ENCODE results near the gene UBA1.

The UBA1 gene

DNA sequence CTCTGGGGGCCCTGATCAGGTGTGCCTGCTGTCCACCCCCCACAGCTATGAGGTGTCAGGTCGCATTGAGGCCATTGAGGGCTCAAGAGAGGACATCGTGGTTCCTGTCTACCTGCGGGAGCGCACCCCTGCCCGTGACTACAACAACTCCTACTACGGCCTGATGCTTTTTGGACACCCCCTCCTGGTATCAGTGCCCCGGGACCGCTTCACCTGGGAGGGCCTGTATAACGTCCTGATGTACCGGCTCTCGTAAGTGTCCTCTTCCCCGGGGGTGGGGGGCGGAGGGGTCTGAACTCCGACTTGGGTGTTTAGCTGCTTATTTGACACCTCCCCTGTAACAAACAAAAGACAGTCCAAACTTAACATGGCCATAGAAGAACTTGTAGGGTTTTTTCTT, 49.7 kb downstream of the UBA1 start:
- no peak overlapping the region for H2BK120ac ChIP-seq (ENCODE audit: low read depth, low read length)
- no peak overlapping the region for H3K9ac ChIP-seq (ENCODE audit: low read length)
- H3K4ac ChIP-seq (ENCODE audit: low read depth, low read length), result no peak overlapping the region
- H3K27ac ChIP-seq (ENCODE audit: low read depth, low read length), result no peak overlapping the region
- no peak overlapping the region for H3K56ac ChIP-seq (ENCODE audit: low read length)
- H4K8ac ChIP-seq (ENCODE audit: low read depth, low read length), result no peak overlapping the region
- no peak overlapping the region for H3K4me3 ChIP-seq (ENCODE audit: low read length)
- H4K5ac ChIP-seq (ENCODE audit: low read length), result no peak overlapping the region
- H3K23ac ChIP-seq (ENCODE audit: low read length), result no peak overlapping the region
- H2BK15ac ChIP-seq (replicated peaks; ENCODE audit: low read depth), result no peak overlapping the region
- H3K18ac ChIP-seq (ENCODE audit: low read length), result no peak overlapping the region
- no peak overlapping the region for H3K4me2 ChIP-seq (ENCODE audit: low read length)
- H3K79me1 ChIP-seq (ENCODE audit: low read length), result peaks cover 2% of the 10 kb centered on the region
- whole genome bisulfite sequencing (ENCODE audit: extremely low coverage, insufficient coverage, low lambda C conversion rate), result no CpG with 5 or more reads among the region's 14 CpGs
- no peaks in the 10 kb centered on the region for H3K4me1 ChIP-seq (ENCODE audit: control insufficient read depth, low read depth, low read length)
- no peaks in the 10 kb centered on the region for H3K79me2 ChIP-seq (ENCODE audit: control insufficient read depth, insufficient read depth, low read length)
- no peak overlapping the region for H2BK5ac ChIP-seq (ENCODE audit: low read length)
- peaks cover 1% of the 10 kb centered on the region for H3K36me3 ChIP-seq (ENCODE audit: control insufficient read depth, insufficient read depth, low read length)
- no peak for DNase-seq
- H2AK5ac ChIP-seq (ENCODE audit: low read length), result no peak overlapping the region
- H3K27me3 ChIP-seq (ENCODE audit: insufficient read depth, low read length, poor library complexity), result no peaks in the 10 kb centered on the region

DNA sequence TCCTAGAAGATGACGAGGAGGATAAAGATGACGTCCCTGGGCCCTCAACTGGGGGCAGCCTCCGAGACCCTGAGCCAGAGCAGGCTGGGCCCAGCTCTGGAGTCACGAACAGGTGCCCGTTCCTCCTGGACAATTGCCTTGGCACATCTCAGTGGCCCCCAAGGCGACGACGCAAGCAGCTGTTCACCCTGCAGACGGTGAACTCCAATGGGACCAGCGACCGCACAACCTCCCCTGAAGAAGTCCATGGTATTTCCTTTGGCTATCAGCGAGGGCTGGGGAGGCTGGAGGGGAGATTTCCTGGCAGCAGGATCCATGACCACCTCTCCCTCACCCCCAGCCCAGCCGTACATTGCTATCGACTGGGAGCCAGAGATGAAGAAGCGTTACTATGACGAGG, 51.0 kb downstream of the UBA1 start:
- Histone ChIP-seq H3K18ac (ENCODE audit: low read length) (no peak overlapping the region), H2BK5ac (ENCODE audit: low read length) (no peak overlapping the region), H3K79me2 (ENCODE audit: control insufficient read depth, insufficient read depth, low read length) (no peaks in the 10 kb centered on the region), H3K9ac (ENCODE audit: low read length) (no peak overlapping the region), H3K27ac (ENCODE audit: low read depth, low read length) (no peak overlapping the region), H2AK5ac (ENCODE audit: low read length) (no peak overlapping the region), H3K4me1 (ENCODE audit: control insufficient read depth, low read depth, low read length) (no peaks in the 10 kb centered on the region), H3K4ac (ENCODE audit: low read depth, low read length) (no peak overlapping the region), H2BK15ac (replicated peaks; ENCODE audit: low read depth) (no peak overlapping the region), H4K5ac (ENCODE audit: low read length) (no peak overlapping the region), H3K4me3 (ENCODE audit: low read length) (no peak overlapping the region), H3K79me1 (ENCODE audit: low read length) (no peaks in the 10 kb centered on the region), H2BK120ac (ENCODE audit: low read depth, low read length) (no peak overlapping the region), H4K8ac (ENCODE audit: low read depth, low read length) (no peak overlapping the region), H3K56ac (ENCODE audit: low read length) (no peak overlapping the region), H3K27me3 (ENCODE audit: insufficient read depth, low read length, poor library complexity) (no peaks in the 10 kb centered on the region), H3K36me3 (ENCODE audit: control insufficient read depth, insufficient read depth, low read length) (peaks cover 1% of the 10 kb centered on the region), H3K23ac (ENCODE audit: low read length) (no peak overlapping the region), H3K4me2 (ENCODE audit: low read length) (no peak overlapping the region)
- DNase-seq, result no peak
- no CpG with 5 or more reads among the region's 16 CpGs for WGBS (ENCODE audit: extremely low coverage, insufficient coverage, low lambda C conversion rate)

DNA sequence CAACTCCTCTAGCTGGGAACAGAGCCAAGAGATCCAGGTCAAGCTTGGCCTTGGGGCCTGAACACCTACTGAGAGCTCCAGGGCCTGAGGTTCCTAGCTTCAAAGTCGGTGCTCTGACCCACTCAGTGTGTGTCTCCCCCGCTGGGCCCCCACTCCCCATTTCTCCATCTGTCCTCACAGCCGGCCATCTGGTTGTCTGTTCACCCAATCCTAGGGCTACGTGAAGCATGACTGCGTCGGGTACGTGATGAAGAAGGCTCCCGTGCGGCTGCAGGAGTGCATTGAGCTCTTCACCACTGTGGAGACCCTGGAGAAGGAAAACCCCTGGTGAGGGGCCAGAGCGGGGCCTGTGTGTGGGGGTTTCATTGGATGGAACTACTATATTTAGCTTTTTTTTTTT, 51.5 kb downstream of the UBA1 start:
- no peaks in the 10 kb centered on the region for H3K4me1 ChIP-seq (ENCODE audit: control insufficient read depth, low read depth, low read length)
- no peak overlapping the region for H2BK120ac ChIP-seq (ENCODE audit: low read depth, low read length)
- H3K36me3 ChIP-seq (ENCODE audit: control insufficient read depth, insufficient read depth, low read length), result peaks cover 1% of the 10 kb centered on the region
- no peaks in the 10 kb centered on the region for H3K79me2 ChIP-seq (ENCODE audit: control insufficient read depth, insufficient read depth, low read length)
- H2BK15ac ChIP-seq (replicated peaks; ENCODE audit: low read depth), result no peak overlapping the region
- no peak overlapping the region for H3K4me2 ChIP-seq (ENCODE audit: low read length)
- no peak overlapping the region for H3K56ac ChIP-seq (ENCODE audit: low read length)
- H4K5ac ChIP-seq (ENCODE audit: low read length), result no peak overlapping the region
- DNase-seq, result no peak
- H2BK5ac ChIP-seq (ENCODE audit: low read length), result no peak overlapping the region
- no peaks in the 10 kb centered on the region for H3K27me3 ChIP-seq (ENCODE audit: insufficient read depth, low read length, poor library complexity)
- H3K4ac ChIP-seq (ENCODE audit: low read depth, low read length), result no peak overlapping the region
- H3K9ac ChIP-seq (ENCODE audit: low read length), result no peak overlapping the region
- WGBS (ENCODE audit: extremely low coverage, insufficient coverage, low lambda C conversion rate), result no CpG with 5 or more reads among the region's 10 CpGs
- H3K18ac ChIP-seq (ENCODE audit: low read length), result no peak overlapping the region
- H4K8ac ChIP-seq (ENCODE audit: low read depth, low read length), result no peak overlapping the region
- no peak overlapping the region for H3K4me3 ChIP-seq (ENCODE audit: low read length)
- no peak overlapping the region for H3K27ac ChIP-seq (ENCODE audit: low read depth, low read length)
- H3K79me1 ChIP-seq (ENCODE audit: low read length), result no peaks in the 10 kb centered on the region
- H3K23ac ChIP-seq (ENCODE audit: low read length), result no peak overlapping the region
- no peak overlapping the region for H2AK5ac ChIP-seq (ENCODE audit: low read length)

DNA sequence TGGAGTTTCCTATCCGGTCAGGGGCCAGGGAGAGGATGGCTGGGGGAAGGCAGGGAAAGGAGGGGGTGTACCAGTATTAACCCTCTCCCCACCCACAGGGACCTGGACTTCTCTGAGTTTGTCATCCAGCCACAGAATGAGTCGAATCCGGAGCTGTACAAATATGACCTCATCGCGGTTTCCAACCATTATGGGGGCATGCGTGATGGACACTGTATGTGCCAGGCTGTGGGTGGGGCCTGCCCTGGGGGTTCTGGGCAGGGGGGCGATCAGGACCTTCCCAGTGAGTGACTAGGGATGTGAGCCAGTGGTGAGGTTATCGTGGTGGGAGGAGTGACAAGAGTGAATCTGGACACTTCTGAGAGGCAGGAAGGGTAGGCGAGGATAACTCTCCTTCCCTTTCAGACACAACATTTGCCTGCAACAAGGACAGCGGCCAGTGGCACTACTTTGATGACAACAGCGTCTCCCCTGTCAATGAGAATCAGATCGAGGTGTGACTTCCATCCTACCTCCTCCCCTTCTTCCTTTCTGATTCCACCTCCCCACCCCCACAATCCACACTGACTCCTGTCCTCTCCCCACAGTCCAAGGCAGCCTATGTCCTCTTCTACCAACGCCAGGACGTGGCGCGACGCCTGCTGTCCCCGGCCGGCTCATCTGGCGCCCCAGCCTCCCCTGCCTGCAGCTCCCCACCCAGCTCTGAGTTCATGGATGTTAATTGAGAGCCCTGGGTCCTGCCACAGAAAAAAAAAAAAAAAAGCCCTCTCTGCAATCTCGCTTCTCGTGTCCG, 53.8 kb downstream of the UBA1 start:
- no peak overlapping the region for H3K27ac ChIP-seq (ENCODE audit: low read depth, low read length)
- H3K79me2 ChIP-seq (ENCODE audit: control insufficient read depth, insufficient read depth, low read length), result no peaks in the 10 kb centered on the region
- DNase-seq, result no peak
- WGBS (ENCODE audit: extremely low coverage, insufficient coverage, low lambda C conversion rate), result no CpG with 5 or more reads among the region's 23 CpGs
- no peak overlapping the region for H3K56ac ChIP-seq (ENCODE audit: low read length)
- no peaks in the 10 kb centered on the region for H3K4me1 ChIP-seq (ENCODE audit: control insufficient read depth, low read depth, low read length)
- H3K4me3 ChIP-seq (ENCODE audit: low read length), result no peak overlapping the region
- no peak overlapping the region for H3K4ac ChIP-seq (ENCODE audit: low read depth, low read length)
- H3K9ac ChIP-seq (ENCODE audit: low read length), result no peak overlapping the region
- H2BK15ac ChIP-seq (replicated peaks; ENCODE audit: low read depth), result no peak overlapping the region
- no peak overlapping the region for H4K5ac ChIP-seq (ENCODE audit: low read length)
- H2AK5ac ChIP-seq (ENCODE audit: low read length), result no peak overlapping the region
- no peak overlapping the region for H3K18ac ChIP-seq (ENCODE audit: low read length)
- H3K23ac ChIP-seq (ENCODE audit: low read length), result no peak overlapping the region
- H2BK5ac ChIP-seq (ENCODE audit: low read length), result no peak overlapping the region
- no peaks in the 10 kb centered on the region for H3K79me1 ChIP-seq (ENCODE audit: low read length)
- H3K4me2 ChIP-seq (ENCODE audit: low read length), result no peak overlapping the region
- H3K36me3 ChIP-seq (ENCODE audit: control insufficient read depth, insufficient read depth, low read length), result no peaks in the 10 kb centered on the region
- H4K8ac ChIP-seq (ENCODE audit: low read depth, low read length), result no peak overlapping the region
- no peak overlapping the region for H2BK120ac ChIP-seq (ENCODE audit: low read depth, low read length)
- no peaks in the 10 kb centered on the region for H3K27me3 ChIP-seq (ENCODE audit: insufficient read depth, low read length, poor library complexity)

DNA sequence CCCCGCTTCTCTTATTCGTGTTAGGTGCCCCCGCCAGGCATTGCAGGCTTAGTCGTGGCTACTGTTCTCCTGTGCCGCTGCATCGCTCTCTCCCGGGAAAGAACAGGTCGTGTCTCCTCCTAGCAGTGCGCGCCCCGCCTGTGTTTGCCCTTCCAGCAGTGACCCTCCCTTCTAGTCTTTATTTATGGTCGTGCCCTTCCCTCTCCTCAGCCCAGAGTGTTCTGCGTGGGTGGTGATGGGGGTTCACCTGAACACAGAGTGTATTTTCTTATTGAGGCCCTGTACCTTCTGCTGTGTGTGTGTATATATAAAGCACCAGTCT, 54.3 kb downstream of the UBA1 start:
- Histone ChIP-seq H2AK5ac (ENCODE audit: low read length) (no peak overlapping the region), H4K8ac (ENCODE audit: low read depth, low read length) (no peak overlapping the region), H3K4me1 (ENCODE audit: control insufficient read depth, low read depth, low read length) (no peaks in the 10 kb centered on the region), H3K79me1 (ENCODE audit: low read length) (no peaks in the 10 kb centered on the region), H3K27me3 (ENCODE audit: insufficient read depth, low read length, poor library complexity) (no peaks in the 10 kb centered on the region), H3K79me2 (ENCODE audit: control insufficient read depth, insufficient read depth, low read length) (no peaks in the 10 kb centered on the region), H3K4me2 (ENCODE audit: low read length) (no peak overlapping the region), H3K23ac (ENCODE audit: low read length) (no peak overlapping the region), H3K4me3 (ENCODE audit: low read length) (no peak overlapping the region), H3K9ac (ENCODE audit: low read length) (no peak overlapping the region), H2BK120ac (ENCODE audit: low read depth, low read length) (no peak overlapping the region), H3K4ac (ENCODE audit: low read depth, low read length) (no peak overlapping the region), H3K56ac (ENCODE audit: low read length) (no peak overlapping the region), H4K5ac (ENCODE audit: low read length) (no peak overlapping the region), H2BK5ac (ENCODE audit: low read length) (no peak overlapping the region), H3K27ac (ENCODE audit: low read depth, low read length) (no peak overlapping the region), H2BK15ac (replicated peaks; ENCODE audit: low read depth) (no peak overlapping the region), H3K18ac (ENCODE audit: low read length) (no peak overlapping the region), H3K36me3 (ENCODE audit: control insufficient read depth, insufficient read depth, low read length) (no peaks in the 10 kb centered on the region)
- DNase-seq, result no peak
- no CpG with 5 or more reads among the region's 13 CpGs for WGBS (ENCODE audit: extremely low coverage, insufficient coverage, low lambda C conversion rate)

DNA sequence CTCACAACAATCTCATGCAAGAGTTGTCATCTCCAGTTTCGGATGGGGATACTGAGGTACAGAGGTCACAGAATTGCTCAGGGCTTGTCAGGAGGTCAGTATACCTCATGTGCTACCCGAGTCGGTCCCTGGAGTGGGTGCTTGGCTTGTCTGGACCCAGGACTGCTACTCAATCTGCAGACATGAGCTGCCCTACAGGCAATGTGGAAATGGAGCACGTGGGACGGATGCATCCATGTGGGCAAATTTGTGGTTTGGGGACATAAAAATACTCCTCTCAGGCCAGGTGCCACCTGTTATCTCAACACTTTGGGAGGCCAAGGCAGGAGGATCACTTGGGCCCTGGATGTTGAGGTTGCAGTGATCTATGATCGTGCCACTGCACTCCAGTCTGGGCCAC, 54.9 kb downstream of the UBA1 start:
- no peaks in the 10 kb centered on the region for H3K4me1 ChIP-seq (ENCODE audit: control insufficient read depth, low read depth, low read length)
- H3K36me3 ChIP-seq (ENCODE audit: control insufficient read depth, insufficient read depth, low read length), result no peaks in the 10 kb centered on the region
- no peak overlapping the region for H3K27ac ChIP-seq (ENCODE audit: low read depth, low read length)
- H3K4me2 ChIP-seq (ENCODE audit: low read length), result no peak overlapping the region
- no peak overlapping the region for H3K56ac ChIP-seq (ENCODE audit: low read length)
- no peak overlapping the region for H3K4me3 ChIP-seq (ENCODE audit: low read length)
- H3K79me2 ChIP-seq (ENCODE audit: control insufficient read depth, insufficient read depth, low read length), result no peaks in the 10 kb centered on the region
- H3K9ac ChIP-seq (ENCODE audit: low read length), result no peak overlapping the region
- no CpG with 5 or more reads among the region's 6 CpGs for WGBS (ENCODE audit: extremely low coverage, insufficient coverage, low lambda C conversion rate)
- no peak overlapping the region for H2BK15ac ChIP-seq (replicated peaks; ENCODE audit: low read depth)
- no peak overlapping the region for H3K4ac ChIP-seq (ENCODE audit: low read depth, low read length)
- no peak overlapping the region for H4K8ac ChIP-seq (ENCODE audit: low read depth, low read length)
- no peak overlapping the region for H3K23ac ChIP-seq (ENCODE audit: low read length)
- no peak for DNase-seq
- no peak overlapping the region for H2BK120ac ChIP-seq (ENCODE audit: low read depth, low read length)
- H4K5ac ChIP-seq (ENCODE audit: low read length), result no peak overlapping the region
- no peak overlapping the region for H2BK5ac ChIP-seq (ENCODE audit: low read length)
- H3K27me3 ChIP-seq (ENCODE audit: insufficient read depth, low read length, poor library complexity), result no peaks in the 10 kb centered on the region
- H3K18ac ChIP-seq (ENCODE audit: low read length), result no peak overlapping the region
- no peak overlapping the region for H2AK5ac ChIP-seq (ENCODE audit: low read length)
- H3K79me1 ChIP-seq (ENCODE audit: low read length), result no peaks in the 10 kb centered on the region
